ENCODE data around the gene AHCYL2.

DNA sequence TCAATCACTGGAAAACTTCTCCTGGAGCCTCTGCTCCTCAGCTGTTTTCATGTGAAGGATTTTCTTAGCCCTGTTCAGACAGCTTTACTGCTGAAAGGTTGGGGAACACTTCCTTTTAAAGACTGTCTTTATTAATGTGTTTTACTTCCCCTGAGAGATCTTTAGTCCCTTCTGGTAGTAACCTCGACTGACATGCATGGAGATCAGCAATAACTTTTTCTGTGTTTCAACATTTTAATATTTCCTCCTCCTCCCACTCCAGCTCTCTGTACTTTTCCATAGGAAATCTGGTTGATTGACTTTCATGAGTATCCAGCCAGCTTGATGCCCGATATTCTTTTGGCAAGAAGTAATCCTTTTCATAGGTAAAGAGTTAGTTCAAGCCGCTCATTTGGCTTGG is 146.7 kb downstream of the AHCYL2 start:
- TF ChIP-seq POLR2AphosphoS5 (IDR thresholded peaks at IDR 0.05; ENCODE audit: borderline replicate concordance, low read depth, low read length) (no peak), FOXP2 (optimal IDR thresholded peaks at IDR 0.05; ENCODE audit: control extremely low read depth, extremely low read length, insufficient read depth) (no peak)

All from SK-N-MC (cell line).